HFFc6 (cell line): ENCODE data around the gene CLCN6. TPM values are rescaled to one million over a fixed set of nuclear protein-coding genes. Genes with fewer than 3 reads are reported as not detected.
A peak's percentile ranks its signal among the peaks of the same experiment; 100 is the strongest.

Experiments
- DNase-seq: peaks from one replicate; pipeline ENCODE4 v3.0.0-alpha.2; 2018
- H3K27ac Mint-ChIP-seq: 2 replicates; pipeline ENCODE4 v1.8.0; 2020; ENCODE audit warnings: mild to moderate bottlenecking, mixed read lengths
- H3K27me3 Mint-ChIP-seq: 2 replicates; pipeline ENCODE4 v1.8.0; 2021; ENCODE audit warnings: mild to moderate bottlenecking, moderate library complexity, mixed read lengths; ENCODE audit not compliant: insufficient read depth
- H3K36me3 Mint-ChIP-seq: 2 replicates; pipeline ENCODE4 v1.8.0; 2021; ENCODE audit warnings: low read depth, mixed read lengths
- H3K4me1 Mint-ChIP-seq: 2 replicates; pipeline ENCODE4 v1.8.0; 2020; ENCODE audit warnings: low read depth, mixed read lengths
- H3K4me3 Mint-ChIP-seq: 2 replicates; pipeline ENCODE4 v1.8.0; 2020; ENCODE audit warnings: mild to moderate bottlenecking, moderate library complexity, mixed read lengths
- H3K9me3 Mint-ChIP-seq: 2 replicates; pipeline ENCODE4 v1.8.0; 2020; ENCODE audit warnings: mild to moderate bottlenecking, mixed read lengths
- CTCF ChIP-seq: fragments of 200-600 bp; sonication (generic); IDR thresholded peaks from 2 replicates; pipeline ENCODE4 v1.5.0; 2021; ENCODE audit warnings: antibody characterized with exemption, mild to moderate bottlenecking
- total RNA-seq, 6 experiments: library from RNA; stranded (reverse); fragmentation: NEBNext Ultra II Directional; extraction: Animal tissue kit (Norgen Biotek cat#: 25700); gene quantifications; 2 replicates in 1 of 6; 3 replicates in 5 of 6; pipeline ENCODE4 v1.2.3, GENCODE V29; 2021

Gene CLCN6
- total RNA-seq, 6 experiments from 2014 or later, result 6.2 to 8.3 (median 7.9) TPM

- no peak for TF ChIP-seq CTCF
- H3K27me3 Mint-ChIP-seq, result no peaks in the 10 kb centered on the region; the same call in 1 of the 2 replicates
- no peaks in the 10 kb centered on the region for H3K9me3 Mint-ChIP-seq
- no peak overlapping the region for H3K4me3 Mint-ChIP-seq
- peaks cover 18% of the 10 kb centered on the region for H3K36me3 Mint-ChIP-seq
- peaks cover 33% of the 10 kb centered on the region for H3K4me1 Mint-ChIP-seq
- no peak for DNase-seq
- H3K27ac Mint-ChIP-seq, result peak overlapping the region; percentile 54
Observed at GRCh38 chr1:11790101-11790879, 15.7 kb upstream of the CLCN6 start.

GRCh38 chr1:11790880-11791715 lies 14.9 kb upstream of the CLCN6 start:
- DNase-seq, result peak; percentile 25
- no peak overlapping the region for H3K4me3 Mint-ChIP-seq
- peaks cover 26% of the 10 kb centered on the region for H3K36me3 Mint-ChIP-seq
- no peak for TF ChIP-seq CTCF
- no peaks in the 10 kb centered on the region for H3K9me3 Mint-ChIP-seq
- peaks cover 33% of the 10 kb centered on the region for H3K4me1 Mint-ChIP-seq
- H3K27ac Mint-ChIP-seq, result peak overlapping the region; percentile 54
- no peaks in the 10 kb centered on the region; the same call in 1 of the 2 replicates for H3K27me3 Mint-ChIP-seq

- peaks cover 30% of the 10 kb centered on the region for H3K36me3 Mint-ChIP-seq
- no peak overlapping the region for H3K27ac Mint-ChIP-seq
- no peak overlapping the region for H3K4me3 Mint-ChIP-seq
- no peak for DNase-seq
- H3K9me3 Mint-ChIP-seq, result no peaks in the 10 kb centered on the region
- no peaks in the 10 kb centered on the region; the same call in 1 of the 2 replicates for H3K27me3 Mint-ChIP-seq
- TF ChIP-seq CTCF, result no peak
- peaks cover 34% of the 10 kb centered on the region for H3K4me1 Mint-ChIP-seq
Observed at GRCh38 chr1:11792106-11792505, 13.9 kb upstream of the CLCN6 start.

- DNase-seq, result no peak
- no peak for TF ChIP-seq CTCF
- Mint-ChIP-seq H3K4me3 (no peak overlapping the region), H3K27ac (no peak overlapping the region), H3K4me1 (peaks cover 26% of the 10 kb centered on the region), H3K27me3 (no peaks in the 10 kb centered on the region; the same call in none of the 2 replicates), H3K36me3 (peaks cover 30% of the 10 kb centered on the region), H3K9me3 (no peaks in the 10 kb centered on the region)
Observed at GRCh38 chr1:11793819-11794218, 12.2 kb upstream of the CLCN6 start.

- H3K36me3 Mint-ChIP-seq, result peaks cover 30% of the 10 kb centered on the region
- TF ChIP-seq CTCF, result no peak
- H3K27ac Mint-ChIP-seq, result no peak overlapping the region
Observed at GRCh38 chr1:11794446-11795237, 11.3 kb upstream of the CLCN6 start.

More at GRCh38 chr1:11794446-11795237, 11.3 kb upstream of the CLCN6 start:
- no peaks in the 10 kb centered on the region for H3K9me3 Mint-ChIP-seq
- no peak overlapping the region for H3K4me3 Mint-ChIP-seq
- peaks cover 26% of the 10 kb centered on the region for H3K4me1 Mint-ChIP-seq
- H3K27me3 Mint-ChIP-seq, result no peaks in the 10 kb centered on the region; the same call in none of the 2 replicates
- no peak for DNase-seq
